Nephron progenitor cell (in vitro differentiated cells): ENCODE measurements around the gene FAM43B.

Experiments used
- DNase-seq: peaks from one replicate; pipeline ENCODE4 v3.0.0; 2021
- H3K27ac Mint-ChIP-seq: 2 replicates; pipeline ENCODE4 v1.8.0; 2021; ENCODE audit warnings: mild to moderate bottlenecking, moderate library complexity, mixed read lengths
- H3K27me3 Mint-ChIP-seq: 2 replicates; pipeline ENCODE4 v1.8.0; 2021; ENCODE audit warnings: mild to moderate bottlenecking, low read depth, mixed read lengths; ENCODE audit not compliant: poor library complexity
- H3K36me3 Mint-ChIP-seq: 2 replicates; pipeline ENCODE4 v1.8.0; 2021; ENCODE audit warnings: low read depth, mixed read lengths
- H3K4me1 Mint-ChIP-seq: 2 replicates; pipeline ENCODE4 v1.8.0; 2021; ENCODE audit warnings: mixed read lengths
- H3K4me3 Mint-ChIP-seq: 2 replicates; pipeline ENCODE4 v1.8.0; 2021; ENCODE audit warnings: mild to moderate bottlenecking, moderate library complexity, mixed read lengths
- H3K9me3 Mint-ChIP-seq: 2 replicates; pipeline ENCODE4 v1.8.0; 2021; ENCODE audit warnings: mild to moderate bottlenecking, moderate library complexity, mixed read lengths
- TF ChIP-seq, protein P1 (sequence below): fragments of 200-600 bp; sonication (generic); IDR thresholded peaks from 2 replicates; pipeline ENCODE4 v1.5.0; 2021; ENCODE audit warnings: antibody characterized with exemption

Gene FAM43B

DNA sequence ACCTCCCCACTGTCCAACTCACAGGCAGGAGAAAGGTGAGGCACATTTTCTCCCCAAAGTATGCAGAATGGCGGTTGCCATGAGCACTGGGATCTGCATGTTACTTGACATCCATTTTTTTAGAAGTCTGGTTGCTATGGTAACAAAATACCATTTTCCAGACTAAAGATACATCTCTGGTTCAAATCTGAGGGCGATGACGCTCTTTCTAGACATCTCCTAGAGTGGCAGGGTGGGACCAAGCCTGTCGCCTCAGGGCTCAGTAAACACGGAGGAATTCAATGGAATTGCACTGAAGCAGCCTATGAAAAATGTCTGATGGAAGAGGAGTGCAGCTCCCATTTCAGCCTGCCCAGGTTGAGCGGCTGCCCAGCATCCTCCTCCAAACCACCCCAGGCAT is 21.5 kb upstream of the FAM43B start:
- TF ChIP-seq, protein P1, sequence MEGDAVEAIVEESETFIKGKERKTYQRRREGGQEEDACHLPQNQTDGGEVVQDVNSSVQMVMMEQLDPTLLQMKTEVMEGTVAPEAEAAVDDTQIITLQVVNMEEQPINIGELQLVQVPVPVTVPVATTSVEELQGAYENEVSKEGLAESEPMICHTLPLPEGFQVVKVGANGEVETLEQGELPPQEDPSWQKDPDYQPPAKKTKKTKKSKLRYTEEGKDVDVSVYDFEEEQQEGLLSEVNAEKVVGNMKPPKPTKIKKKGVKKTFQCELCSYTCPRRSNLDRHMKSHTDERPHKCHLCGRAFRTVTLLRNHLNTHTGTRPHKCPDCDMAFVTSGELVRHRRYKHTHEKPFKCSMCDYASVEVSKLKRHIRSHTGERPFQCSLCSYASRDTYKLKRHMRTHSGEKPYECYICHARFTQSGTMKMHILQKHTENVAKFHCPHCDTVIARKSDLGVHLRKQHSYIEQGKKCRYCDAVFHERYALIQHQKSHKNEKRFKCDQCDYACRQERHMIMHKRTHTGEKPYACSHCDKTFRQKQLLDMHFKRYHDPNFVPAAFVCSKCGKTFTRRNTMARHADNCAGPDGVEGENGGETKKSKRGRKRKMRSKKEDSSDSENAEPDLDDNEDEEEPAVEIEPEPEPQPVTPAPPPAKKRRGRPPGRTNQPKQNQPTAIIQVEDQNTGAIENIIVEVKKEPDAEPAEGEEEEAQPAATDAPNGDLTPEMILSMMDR, result no peak

DNA sequence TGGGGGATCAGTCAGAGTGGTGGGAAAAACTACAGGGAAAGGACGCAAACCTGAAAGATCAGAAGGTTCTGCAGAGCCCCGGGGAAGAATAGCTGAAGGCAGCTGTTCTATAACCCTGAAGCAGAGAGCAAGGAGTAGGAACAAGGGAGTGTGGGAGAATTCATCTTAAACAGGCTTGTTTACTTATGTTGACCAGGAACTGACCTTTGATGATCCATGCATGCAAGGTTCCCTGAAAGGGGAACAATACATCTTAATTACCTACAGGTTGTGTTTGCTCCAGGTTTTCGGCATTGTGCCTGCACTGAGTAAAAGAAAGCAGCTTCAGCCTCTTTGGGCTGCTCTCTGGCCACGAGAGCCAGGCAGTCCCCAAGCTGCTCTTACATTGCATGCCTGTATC is 18.7 kb upstream of the FAM43B start:
- TF ChIP-seq, protein P1, result no peak
- H3K36me3 Mint-ChIP-seq, result no peaks in the 10 kb centered on the region
- H3K27ac Mint-ChIP-seq, result peak overlapping the region; percentile 67
- H3K4me1 Mint-ChIP-seq, result peaks cover 22% of the 10 kb centered on the region
- no peak for DNase-seq
- no peak overlapping the region for H3K4me3 Mint-ChIP-seq
- no peaks in the 10 kb centered on the region for H3K9me3 Mint-ChIP-seq
- peaks cover 90% of the 10 kb centered on the region for H3K27me3 Mint-ChIP-seq

More for the DNA sequence above, 21.5 kb upstream of the FAM43B start:
- no peaks in the 10 kb centered on the region for H3K9me3 Mint-ChIP-seq
- no peaks in the 10 kb centered on the region for H3K36me3 Mint-ChIP-seq
- H3K27ac Mint-ChIP-seq, result no peak overlapping the region
- peaks cover 93% of the 10 kb centered on the region for H3K27me3 Mint-ChIP-seq
- no peak for DNase-seq
- no peak overlapping the region for H3K4me3 Mint-ChIP-seq
- H3K4me1 Mint-ChIP-seq, result peaks cover 22% of the 10 kb centered on the region

DNA sequence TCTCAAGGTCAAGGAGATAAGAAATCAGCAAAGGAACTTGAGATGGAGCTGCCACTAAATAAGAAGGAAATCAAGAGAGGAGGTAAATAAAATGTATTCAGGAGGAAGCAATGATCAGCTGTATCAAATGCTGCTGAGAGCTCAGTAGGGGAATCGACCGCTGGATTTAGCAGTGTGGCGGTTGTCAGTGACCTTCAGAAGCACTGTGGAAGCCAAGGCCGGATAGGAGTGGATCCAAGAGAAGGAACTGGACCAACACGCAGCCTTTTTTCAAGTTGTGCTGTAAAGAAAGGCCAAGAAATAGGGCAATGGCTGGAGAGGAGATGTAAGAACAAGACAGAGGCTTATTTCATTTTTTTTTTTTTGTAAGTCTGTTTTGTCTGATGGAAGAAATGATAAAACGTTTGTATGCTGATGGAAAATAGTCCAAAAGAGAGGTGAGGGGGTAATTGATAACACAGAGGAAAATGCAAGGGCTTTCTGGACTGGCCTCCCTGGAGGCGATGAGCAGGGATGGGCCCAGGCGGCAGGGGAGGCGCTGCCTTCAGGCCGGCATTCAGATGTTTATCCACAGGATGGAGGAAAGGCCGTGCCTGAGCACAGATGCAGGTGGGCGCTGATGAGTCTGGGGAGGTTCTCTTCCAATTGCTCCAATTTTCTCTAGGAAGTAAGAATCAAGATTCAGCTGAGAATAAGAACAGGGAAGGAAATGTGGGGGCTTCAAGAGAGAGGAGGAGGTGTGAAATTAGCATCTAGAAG is 17.5 kb upstream of the FAM43B start:
- Mint-ChIP-seq H3K4me1 (peaks cover 22% of the 10 kb centered on the region), H3K27me3 (peaks cover 90% of the 10 kb centered on the region), H3K36me3 (no peaks in the 10 kb centered on the region), H3K4me3 (no peak overlapping the region), H3K9me3 (no peaks in the 10 kb centered on the region), H3K27ac (no peak overlapping the region)
- no peak for DNase-seq
- TF ChIP-seq, protein P1, result no peak

DNA sequence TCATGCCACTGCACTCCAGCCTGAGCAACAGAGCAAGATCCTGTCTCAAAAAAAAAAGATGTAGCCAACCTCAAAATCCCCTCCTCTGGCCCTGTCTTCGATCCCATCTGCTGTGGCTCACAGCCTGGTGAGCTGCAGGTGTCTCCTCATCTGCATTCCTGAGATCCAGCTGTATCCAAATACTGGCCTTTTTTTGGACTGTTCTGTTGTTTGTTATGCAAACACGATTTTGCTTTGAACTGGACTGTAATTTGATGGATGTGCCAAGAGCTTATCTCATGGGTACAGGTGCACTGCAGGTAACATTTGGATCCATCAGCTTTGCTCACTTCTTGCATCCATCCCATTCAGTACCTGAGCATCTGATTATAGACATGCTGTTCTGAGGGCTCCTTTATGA is 14.1 kb upstream of the FAM43B start:
- Mint-ChIP-seq H3K27ac (no peak overlapping the region), H3K4me1 (peaks cover 18% of the 10 kb centered on the region), H3K9me3 (no peaks in the 10 kb centered on the region), H3K27me3 (peaks cover 94% of the 10 kb centered on the region), H3K36me3 (no peaks in the 10 kb centered on the region), H3K4me3 (no peak overlapping the region)
- TF ChIP-seq, protein P1, result no peak
- no peak for DNase-seq

DNA sequence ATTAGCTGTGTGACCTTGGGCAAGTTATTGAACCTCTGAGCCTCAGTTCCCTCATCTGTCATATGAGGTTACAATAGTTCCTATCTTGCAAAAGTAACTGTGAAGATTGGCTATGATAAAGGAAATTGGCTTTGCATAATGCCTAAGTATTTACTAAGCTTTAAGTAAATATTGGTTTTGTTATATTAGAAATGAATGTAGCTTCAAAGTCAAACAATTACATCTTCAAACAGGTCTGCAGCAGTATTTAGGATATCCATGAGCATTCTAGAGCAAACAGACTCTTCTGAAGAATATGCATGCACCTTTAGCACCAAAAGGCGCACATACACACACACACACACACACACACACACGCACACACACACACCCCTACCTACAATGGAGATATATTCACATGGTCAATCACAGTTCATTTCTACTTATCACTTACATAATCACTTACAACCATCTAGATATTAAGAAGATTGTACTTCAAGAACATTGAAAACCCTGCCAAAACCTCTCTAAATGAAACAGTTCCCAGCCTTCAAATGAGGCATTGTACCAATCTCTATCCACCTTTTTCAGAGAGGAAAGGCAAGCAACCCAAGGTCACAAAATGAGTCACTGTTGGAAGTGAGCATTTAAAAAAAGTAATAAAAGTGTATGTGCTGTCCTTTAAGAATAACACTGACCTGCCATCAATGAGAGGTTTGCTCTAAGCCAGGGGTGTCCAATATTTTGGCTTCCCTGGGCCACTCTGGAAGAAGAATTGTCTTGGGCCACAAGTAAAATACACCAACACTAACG is 13.4 kb upstream of the FAM43B start:
- TF ChIP-seq, protein P1, result no peak
- Mint-ChIP-seq H3K27me3 (peaks cover 95% of the 10 kb centered on the region), H3K4me1 (peaks cover 10% of the 10 kb centered on the region), H3K9me3 (no peaks in the 10 kb centered on the region), H3K27ac (no peak overlapping the region), H3K36me3 (no peaks in the 10 kb centered on the region), H3K4me3 (no peak overlapping the region)
- DNase-seq, result no peak
